Astrocyte (in vitro differentiated cells and primary cell): Measurements from ENCODE around the gene RAET1E. TPM values are rescaled to one million over a fixed set of nuclear protein-coding genes. Genes with fewer than 3 reads are reported as not detected.
"Not testable (repeated sequence)": the region's sequence is repeated elsewhere in the genome, so short reads cannot be mapped to it uniquely, and the experiment has no call there.

Experiments
- DNase-seq: peaks from one replicate; pipeline ENCODE4 v3.0.0-alpha.2; 2010; ENCODE audit warnings: low read depth
- FAIRE-seq: peaks from 2 replicates; lab custom pipeline; 2011; peaks lifted over from hg19 to GRCh38; lab: Jason Lieb, UNC
- H2AFZ ChIP-seq: 2 replicates; pipeline ENCODE4 v1.6.0; 2012; ENCODE audit warnings: low read depth, low read length, inconsistent platforms
- H3K27ac ChIP-seq: 2 replicates; pipeline ENCODE4 v1.5.1; 2011; ENCODE audit warnings: low read depth, low read length, inconsistent platforms
- H3K27me3 ChIP-seq: 2 replicates; pipeline ENCODE4 v1.6.0; 2011; ENCODE audit warnings: low read length, inconsistent platforms; ENCODE audit not compliant: insufficient read depth
- H3K36me3 ChIP-seq: 2 replicates; pipeline ENCODE4 v1.5.1; 2011; ENCODE audit warnings: low read length, inconsistent platforms; ENCODE audit not compliant: insufficient read depth
- H3K4me1 ChIP-seq: 2 replicates; pipeline ENCODE4 v1.5.1; 2011; ENCODE audit warnings: low read length, inconsistent platforms; ENCODE audit not compliant: insufficient read depth
- H3K4me2 ChIP-seq: 2 replicates; pipeline ENCODE4 v1.6.0; 2012; ENCODE audit warnings: low read length, inconsistent platforms
- H3K4me3 ChIP-seq: 2 replicates; pipeline ENCODE4 v1.5.1; 2011; ENCODE audit warnings: low read depth, mild to moderate bottlenecking, low read length, inconsistent platforms; ENCODE audit not compliant: insufficient read depth
- H3K79me2 ChIP-seq: 2 replicates; pipeline ENCODE4 v1.6.0; 2012; ENCODE audit warnings: mild to moderate bottlenecking, low read length, inconsistent platforms; ENCODE audit not compliant: insufficient read depth
- H3K9ac ChIP-seq: 2 replicates; pipeline ENCODE4 v1.6.0; 2012; ENCODE audit warnings: mild to moderate bottlenecking, low read length, inconsistent platforms
- H3K9me3 ChIP-seq: 2 replicates; pipeline ENCODE4 v1.5.1; 2012; ENCODE audit warnings: low read depth, mild to moderate bottlenecking, low read length, inconsistent platforms; ENCODE audit not compliant: insufficient read depth
- H4K20me1 ChIP-seq: 2 replicates; pipeline ENCODE4 v1.6.0; 2012; ENCODE audit warnings: low read length, inconsistent platforms; ENCODE audit not compliant: insufficient read depth
- H3K27ac Mint-ChIP-seq: one replicate; pipeline ENCODE4 v1.8.0; 2021; ENCODE audit warnings: mild to moderate bottlenecking, mixed read lengths; ENCODE audit not compliant: unreplicated experiment
- H3K27me3 Mint-ChIP-seq: one replicate; pipeline ENCODE4 v1.8.0; 2021; ENCODE audit warnings: low read depth, mixed read lengths; ENCODE audit not compliant: unreplicated experiment
- H3K36me3 Mint-ChIP-seq: one replicate; pipeline ENCODE4 v1.8.0; 2021; ENCODE audit warnings: low read depth, mixed read lengths; ENCODE audit not compliant: unreplicated experiment
- H3K4me1 Mint-ChIP-seq: one replicate; pipeline ENCODE4 v1.8.0; 2021; ENCODE audit warnings: low read depth, mixed read lengths; ENCODE audit not compliant: unreplicated experiment
- H3K4me3 Mint-ChIP-seq: one replicate; pipeline ENCODE4 v1.8.0; 2021; ENCODE audit warnings: mild to moderate bottlenecking, moderate library complexity, mixed read lengths; ENCODE audit not compliant: unreplicated experiment
- H3K9me3 Mint-ChIP-seq: one replicate; pipeline ENCODE4 v1.8.0; 2021; ENCODE audit warnings: mild to moderate bottlenecking, mixed read lengths; ENCODE audit not compliant: unreplicated experiment
- CTCF ChIP-seq: IDR thresholded peaks from 2 replicates; pipeline ENCODE4 v1.5.1; 2011; ENCODE audit warnings: low read depth, mild to moderate bottlenecking, inconsistent platforms, low read length, moderate library complexity; ENCODE audit not compliant: insufficient read depth
- EZH2 ChIP-seq: IDR thresholded peaks from 2 replicates; pipeline ENCODE4 v1.6.1; 2012; ENCODE audit warnings: mild to moderate bottlenecking, low read length, inconsistent platforms; ENCODE audit not compliant: insufficient read depth
- total RNA-seq: library from RNA; stranded (reverse); gene quantifications from 2 replicates; pipeline ENCODE4 v1.2.1, GENCODE V29; 2021

The RAET1E gene
- total RNA-seq, 1 donor from 2014 or later = not detected

- FAIRE-seq (no peak), DNase-seq (peak; percentile 53)
Observed at GRCh38 chr6:149862922-149863697, 34.8 kb downstream of the RAET1E start.

GRCh38 chr6:149862424-149862738, 35.5 kb downstream of the RAET1E start:
- peak overlapping the region; percentile 80 for H3K27ac ChIP-seq
- peak overlapping the region; percentile 87 for H3K27ac Mint-ChIP-seq

More at GRCh38 chr6:149862922-149863697, 34.8 kb downstream of the RAET1E start:
- Histone ChIP-seq H3K4me2 (peak overlapping the region; percentile 87), H4K20me1 (peaks cover 8% of the 10 kb centered on the region), H3K9ac (peak overlapping the region; percentile 90), H2AFZ (peak overlapping the region; percentile 93), H3K9me3 (no peaks in the 10 kb centered on the region), H3K79me2 (peaks cover 41% of the 10 kb centered on the region), H3K27me3 (no peaks in the 10 kb centered on the region), H3K36me3 (no peaks in the 10 kb centered on the region), H3K4me1 (peaks cover 19% of the 10 kb centered on the region), H3K4me3 (peak overlapping the region; percentile 70), H3K27ac (peak overlapping the region; percentile 80)
- H3K9me3 Mint-ChIP-seq = no peaks in the 10 kb centered on the region
- H3K4me3 Mint-ChIP-seq = peak overlapping the region; percentile 86
- H3K36me3 Mint-ChIP-seq = no peaks in the 10 kb centered on the region
- peaks cover 2% of the 10 kb centered on the region for H3K27me3 Mint-ChIP-seq
- peak overlapping the region; percentile 87 for H3K27ac Mint-ChIP-seq
- H3K4me1 Mint-ChIP-seq = peaks cover 15% of the 10 kb centered on the region
- no peak for TF ChIP-seq CTCF
- no peak for TF ChIP-seq EZH2

GRCh38 chr6:149861603-149862423, 36.1 kb downstream of the RAET1E start:
- peaks cover 2% of the 10 kb centered on the region for H3K27me3 Mint-ChIP-seq
- no peaks in the 10 kb centered on the region for H3K36me3 Mint-ChIP-seq
- peaks cover 28% of the 10 kb centered on the region for H3K4me1 ChIP-seq
- peak overlapping the region; percentile 87 for H3K4me2 ChIP-seq
- peak overlapping the region; percentile 33 for H3K9ac ChIP-seq
- H3K9me3 Mint-ChIP-seq = no peaks in the 10 kb centered on the region
- H4K20me1 ChIP-seq = peaks cover 8% of the 10 kb centered on the region
- FAIRE-seq (no peak), DNase-seq (no peak)
- peak overlapping the region; percentile 87 for H3K27ac Mint-ChIP-seq
- H2AFZ ChIP-seq = no peak overlapping the region
- H3K4me1 Mint-ChIP-seq = peaks cover 24% of the 10 kb centered on the region
- H3K27ac ChIP-seq = peak overlapping the region; percentile 10
- TF ChIP-seq EZH2 = no peak
- TF ChIP-seq CTCF = no peak
- H3K27me3 ChIP-seq = no peaks in the 10 kb centered on the region
- H3K4me3 ChIP-seq = peak overlapping the region; percentile 70
- peak overlapping the region; percentile 86 for H3K4me3 Mint-ChIP-seq
- H3K79me2 ChIP-seq = peaks cover 54% of the 10 kb centered on the region
- no peaks in the 10 kb centered on the region for H3K9me3 ChIP-seq
- no peaks in the 10 kb centered on the region for H3K36me3 ChIP-seq

More at GRCh38 chr6:149862424-149862738, 35.5 kb downstream of the RAET1E start:
- H3K4me1 ChIP-seq = peaks cover 23% of the 10 kb centered on the region
- H3K79me2 ChIP-seq = peaks cover 49% of the 10 kb centered on the region
- not testable (repeated sequence) for H3K36me3 ChIP-seq, H3K27me3 ChIP-seq, H4K20me1 ChIP-seq, DNase-seq, H3K9me3 ChIP-seq, FAIRE-seq, H2AFZ ChIP-seq, H3K27me3 Mint-ChIP-seq, H3K36me3 Mint-ChIP-seq, H3K9me3 Mint-ChIP-seq
- H3K9ac ChIP-seq = peak overlapping the region; percentile 90
- H3K4me3 ChIP-seq = peak overlapping the region; percentile 70
- H3K4me3 Mint-ChIP-seq = peak overlapping the region; percentile 86
- peaks cover 18% of the 10 kb centered on the region for H3K4me1 Mint-ChIP-seq
- peak overlapping the region; percentile 87 for H3K4me2 ChIP-seq
